ENCODE data around the gene GSK3B.

Gene GSK3B

DNA sequence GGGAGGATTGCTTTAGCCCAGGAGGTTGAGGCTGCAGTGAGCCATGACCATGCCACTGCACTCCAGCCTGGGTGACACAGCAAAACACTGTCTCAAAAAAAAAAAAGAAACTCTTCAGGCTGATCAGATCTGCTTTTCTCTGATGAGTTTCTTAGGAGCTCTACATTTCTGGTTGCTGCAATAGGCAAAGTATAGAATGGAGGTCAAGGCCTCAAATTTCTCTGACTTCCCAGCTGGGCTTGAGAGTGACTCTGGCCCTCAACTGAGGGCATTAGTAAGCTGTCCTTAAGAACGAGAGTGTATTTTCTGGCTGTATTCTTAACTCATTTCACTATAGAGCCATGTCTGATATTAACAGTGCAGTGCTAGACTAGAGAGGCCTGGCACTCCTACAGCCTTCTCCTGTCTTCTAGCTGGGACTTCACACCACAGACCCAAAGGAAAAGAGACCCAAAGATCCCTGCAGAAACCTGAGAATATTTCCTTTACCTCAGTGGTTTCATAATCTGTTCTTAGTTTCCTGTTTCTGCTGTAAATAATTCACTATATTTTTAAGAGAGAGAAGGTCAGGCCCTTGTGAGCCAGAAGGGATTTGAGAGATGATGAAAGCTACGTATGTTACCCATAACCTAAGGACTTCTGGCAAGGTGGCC lies 314.4 kb downstream of the GSK3B start:
- DNase-seq (ENCODE audit: low spot score): no peak

DNA sequence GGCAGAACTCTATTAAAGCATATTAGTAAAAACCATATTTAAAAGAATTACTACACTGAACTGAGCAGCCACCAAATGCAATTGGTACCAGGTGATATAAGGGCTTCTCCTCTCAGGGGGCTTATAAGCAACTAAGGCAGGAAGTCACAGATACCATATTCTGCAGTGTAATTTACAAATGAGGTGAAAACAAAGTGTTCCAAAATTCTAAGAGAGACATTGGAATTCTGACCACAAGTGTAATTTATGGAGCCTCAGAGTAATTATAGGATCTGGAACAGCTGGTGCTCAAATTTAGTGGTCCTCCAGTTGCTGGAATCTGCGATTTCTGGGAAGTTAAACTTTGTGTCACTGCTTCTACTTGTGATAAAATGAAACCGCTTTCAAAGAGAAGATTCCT lies 315.4 kb downstream of the GSK3B start:
- no peak for DNase-seq (ENCODE audit: low spot score)

DNA sequence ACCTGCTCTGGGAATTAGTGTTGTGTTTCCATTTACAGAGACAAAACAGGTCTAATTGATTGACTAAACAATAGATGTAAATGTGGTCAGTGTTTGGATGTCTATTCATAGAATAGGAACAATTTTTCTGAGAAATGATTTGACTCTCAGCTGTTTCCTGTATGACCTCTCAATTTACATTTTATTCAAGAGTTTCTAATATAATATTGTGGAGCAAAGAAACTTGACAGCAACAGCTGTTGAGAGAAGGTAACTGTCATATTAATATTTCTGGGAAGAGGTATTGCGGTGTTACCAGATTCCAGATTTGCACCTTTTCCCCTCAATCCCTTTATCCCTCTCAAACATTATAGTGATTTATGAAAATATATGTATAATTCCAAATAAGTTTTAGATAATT lies 316.1 kb downstream of the GSK3B start:
- DNase-seq (ENCODE audit: low spot score): no peak

DNA sequence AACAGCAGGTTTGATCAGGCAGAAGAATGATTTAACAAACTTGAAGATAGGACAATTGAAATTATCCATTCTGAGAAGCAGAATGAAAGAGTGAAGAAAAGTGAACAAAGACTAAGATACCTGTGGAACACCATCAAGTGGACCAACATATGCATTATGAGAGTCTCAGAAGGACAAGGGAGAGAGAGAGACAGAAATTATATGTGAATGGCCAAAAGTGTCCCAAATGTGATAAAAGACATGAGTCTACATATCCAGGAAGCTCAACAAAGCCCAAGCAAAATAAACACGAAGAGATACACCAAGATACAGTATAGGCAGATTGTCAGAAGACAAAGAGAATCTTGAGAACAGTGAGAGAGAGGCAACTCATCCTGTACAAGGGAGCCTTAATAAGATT lies 317.9 kb downstream of the GSK3B start:
- DNase-seq (ENCODE audit: low spot score): no peak

DNA sequence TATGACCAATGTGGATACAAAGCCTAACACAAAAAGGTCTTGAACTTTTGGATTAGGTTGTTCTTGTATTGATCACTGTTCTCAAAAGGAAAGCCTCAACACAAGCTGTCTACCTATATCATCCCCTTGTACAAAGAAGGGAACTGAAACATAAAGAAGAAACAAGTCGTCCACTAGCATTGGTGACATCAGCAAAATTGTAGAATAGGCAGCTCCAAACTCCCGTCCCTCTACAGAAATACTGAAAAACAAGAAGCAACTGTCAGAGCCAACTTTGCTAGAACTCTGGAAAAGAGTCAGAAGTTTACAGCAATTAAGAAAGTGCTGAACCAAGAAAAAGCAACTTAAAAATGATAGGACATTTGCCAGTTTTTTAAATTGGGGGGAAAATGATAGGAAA lies 319.8 kb downstream of the GSK3B start:
- DNase-seq (ENCODE audit: low spot score): no peak
